HG03159 (cell line): ENCODE results near the gene IFT88.

ENCODE experiments used
- ATAC-seq: cut with Tn5 transposase; IDR thresholded peaks from one replicate; pipeline ENCODE4 v1.9.1; 2021; ENCODE audit warnings: mild to moderate bottlenecking, moderate library complexity; ENCODE audit not compliant: unreplicated experiment

The IFT88 gene

DNA sequence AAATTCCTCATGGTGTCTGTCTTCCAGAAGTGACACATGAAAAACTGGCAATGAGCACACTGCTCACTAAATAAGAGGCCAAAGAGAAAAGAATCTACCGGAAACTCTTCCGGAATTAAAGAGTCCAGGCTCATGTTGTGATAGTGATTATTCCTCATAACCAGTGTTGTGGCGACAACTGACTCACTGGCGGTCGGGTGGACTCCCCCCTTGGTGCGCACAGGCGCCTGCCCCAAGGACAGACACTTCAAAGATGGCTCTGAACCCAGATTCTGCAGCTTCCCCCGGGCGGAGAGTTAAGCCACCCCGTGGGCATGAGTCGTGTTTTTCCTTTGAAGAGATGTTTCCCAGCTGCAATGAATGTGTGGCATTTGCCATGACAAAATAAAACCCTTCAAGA lies 146.8 kb downstream of the IFT88 start:
- no peak for ATAC-seq

- ATAC-seq: no peak
Observed at GRCh38 chr13:20714161-20714560, 147.2 kb downstream of the IFT88 start.

GRCh38 chr13:20714563-20715329 lies 147.8 kb downstream of the IFT88 start:
- ATAC-seq: no peak

DNA sequence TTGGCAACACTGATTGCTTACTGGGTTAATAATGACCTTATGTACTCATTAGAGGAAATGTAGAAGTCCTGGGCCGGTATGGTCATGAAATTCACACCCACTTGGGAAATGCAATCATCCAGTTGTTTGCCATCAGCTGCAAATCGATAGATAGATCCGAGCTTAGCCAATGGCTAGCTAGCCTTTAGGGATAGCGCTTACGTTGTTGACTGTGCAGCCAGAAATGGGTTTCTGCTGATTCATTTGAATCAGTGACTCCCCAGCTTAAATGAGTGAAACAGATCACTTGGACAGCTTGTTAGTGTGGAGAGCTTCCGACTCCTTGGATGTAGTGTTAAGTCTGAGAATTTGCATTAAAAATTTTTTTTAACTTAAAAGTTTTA lies 148.4 kb downstream of the IFT88 start:
- no peak for ATAC-seq

GRCh38 chr13:20716951-20717350 lies 150.0 kb downstream of the IFT88 start:
- ATAC-seq: no peak

- no peak for ATAC-seq
Observed at GRCh38 chr13:20717581-20718542, 150.9 kb downstream of the IFT88 start.

DNA sequence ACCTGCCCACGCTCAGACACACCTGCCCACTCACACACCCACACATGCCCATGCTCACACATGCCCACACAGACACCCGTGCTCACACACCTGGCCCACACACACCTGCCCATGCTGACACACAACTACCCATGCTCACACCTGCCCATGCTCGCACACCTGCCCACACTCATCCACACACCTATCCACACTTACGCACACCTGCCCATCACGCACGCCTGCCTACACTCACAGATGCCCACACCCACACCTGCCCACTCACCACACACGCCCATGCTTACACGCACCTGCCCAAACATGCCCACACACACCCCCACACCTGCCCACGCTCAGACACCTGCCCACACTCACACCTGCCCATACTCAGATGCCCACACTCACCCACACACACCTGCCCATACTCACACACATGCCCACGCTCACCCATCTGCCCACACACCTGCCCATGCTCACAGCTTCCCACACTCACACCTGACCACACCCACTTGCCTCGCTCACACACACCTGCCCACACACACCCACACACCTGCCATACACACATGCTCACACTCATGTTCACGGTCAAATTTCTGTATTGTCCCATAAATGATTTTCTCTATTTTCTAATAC lies 152.1 kb downstream of the IFT88 start:
- ATAC-seq: no peak

DNA sequence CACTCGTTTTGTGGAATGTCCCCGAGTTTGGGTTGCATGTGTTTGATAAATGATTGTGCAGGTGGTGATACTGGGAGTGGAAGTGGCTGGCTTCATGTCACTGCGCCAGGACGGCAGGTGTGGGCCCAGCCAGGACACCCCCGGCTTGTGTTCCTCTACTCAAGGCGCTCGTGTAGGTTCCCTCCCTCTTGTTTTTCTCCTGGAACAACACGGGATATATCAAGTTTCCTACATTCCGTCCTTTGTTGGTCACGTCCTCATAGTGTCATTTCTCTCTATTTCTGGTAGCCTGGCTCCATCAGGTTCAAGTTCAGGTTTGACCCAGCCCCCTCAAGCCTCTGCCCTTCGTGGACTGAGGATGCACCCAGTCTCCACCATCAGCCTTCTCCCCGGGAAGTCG lies 152.8 kb downstream of the IFT88 start:
- ATAC-seq: no peak

GRCh38 chr13:20720499-20720898 lies 153.5 kb downstream of the IFT88 start:
- no peak for ATAC-seq

GRCh38 chr13:20721058-20721453 lies 154.1 kb downstream of the IFT88 start:
- no peak for ATAC-seq

- no peak for ATAC-seq
Observed at GRCh38 chr13:20721454-20722357, 154.7 kb downstream of the IFT88 start.

DNA sequence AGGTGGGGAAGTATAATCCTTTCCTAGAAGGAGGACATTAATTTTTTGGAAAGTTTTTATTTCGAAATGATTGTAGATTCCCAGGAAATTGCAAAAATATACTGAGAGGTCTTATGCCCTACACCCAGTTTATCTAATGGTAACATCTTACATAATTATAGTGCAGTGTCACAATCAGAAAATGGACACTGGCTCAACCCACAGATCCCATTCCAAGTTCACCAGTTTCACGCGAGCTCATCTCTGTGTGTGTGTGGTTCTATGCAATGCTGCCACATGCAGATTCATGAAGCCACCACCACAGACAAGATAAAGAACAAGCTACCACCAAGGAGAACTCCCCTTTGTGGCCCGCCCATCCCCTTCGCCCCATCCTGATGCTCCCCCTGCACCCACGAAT lies 160.9 kb downstream of the IFT88 start:
- no peak for ATAC-seq

DNA sequence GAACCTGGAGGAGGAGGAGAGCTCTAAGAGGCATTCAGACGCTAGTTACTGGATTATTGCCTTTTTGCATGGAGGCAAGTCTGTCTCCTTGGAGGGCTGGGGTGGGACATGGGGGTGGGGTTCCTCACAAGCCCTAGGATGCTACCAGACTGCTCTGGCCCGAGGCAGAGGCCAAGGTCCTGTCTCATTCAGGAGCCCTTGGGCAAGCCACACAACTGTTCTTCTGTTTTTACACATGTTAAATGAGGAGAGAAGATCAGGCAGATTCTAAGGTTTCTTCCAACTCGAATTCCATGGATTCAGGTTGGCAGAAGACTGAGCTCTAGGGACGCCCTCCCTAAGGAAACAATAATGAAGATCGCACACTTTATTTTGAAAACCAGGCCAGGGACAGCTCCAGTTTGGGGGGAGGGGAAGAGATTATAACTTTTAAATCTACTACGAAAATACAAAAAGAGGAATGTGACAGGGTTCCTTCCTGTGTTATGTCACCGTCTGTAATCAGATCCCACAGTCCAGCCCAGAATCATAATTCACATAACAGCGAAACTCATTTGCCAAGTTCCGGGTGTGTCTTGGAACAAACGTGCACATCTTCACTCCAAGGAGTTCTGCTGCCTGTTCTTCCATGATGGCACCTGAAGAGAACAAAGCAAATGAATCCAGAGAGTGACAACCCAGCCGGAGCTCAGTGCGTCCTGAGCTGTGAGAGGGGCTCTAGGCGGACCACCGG lies 161.8 kb downstream of the IFT88 start:
- no peak for ATAC-seq

DNA sequence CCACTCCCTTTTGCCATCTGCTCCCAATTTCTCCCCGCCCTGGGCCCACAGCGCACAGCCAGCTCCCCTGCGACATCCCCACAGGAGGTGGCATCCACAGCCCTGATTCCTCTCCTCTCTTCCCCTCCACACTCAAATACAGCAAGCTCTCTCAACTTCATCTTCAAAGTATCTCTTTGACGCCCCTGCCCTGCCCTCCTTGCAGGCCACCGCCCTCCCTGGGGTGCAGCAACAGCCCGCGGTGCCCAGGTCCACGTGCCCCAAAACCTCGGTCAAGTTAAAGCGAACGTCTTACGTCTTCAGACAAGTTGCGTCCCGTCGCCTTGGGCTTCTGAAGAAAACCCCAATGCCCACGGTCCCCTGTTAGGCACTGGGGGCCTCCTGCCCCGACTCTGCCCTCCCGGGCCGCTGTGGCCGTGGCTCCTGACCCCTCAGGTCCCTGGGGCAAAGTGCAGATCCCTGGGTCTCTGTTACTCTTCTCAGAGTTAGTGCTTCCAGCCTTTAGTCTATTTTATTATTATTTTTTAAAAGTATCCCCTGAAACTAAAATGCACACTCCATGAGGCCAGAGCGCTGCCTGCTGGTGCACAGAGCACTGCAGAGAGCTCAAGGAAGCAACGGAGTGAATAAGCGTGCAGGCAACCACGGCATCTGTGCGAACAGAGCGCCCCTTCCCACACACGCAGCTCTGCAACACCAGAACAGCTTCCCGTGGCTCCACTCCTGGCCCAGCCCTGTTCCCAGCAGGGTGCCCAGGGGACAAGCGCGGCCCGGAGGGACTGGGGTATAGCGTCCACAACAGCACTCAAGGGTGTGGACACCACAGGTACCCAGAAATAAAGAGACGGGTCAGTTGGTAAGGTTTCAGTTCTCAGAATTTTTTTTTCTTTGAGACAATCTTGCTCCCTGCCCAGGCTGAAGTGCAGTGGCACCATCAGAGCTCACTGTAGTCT lies 163.0 kb downstream of the IFT88 start:
- no peak for ATAC-seq

GRCh38 chr13:20738616-20739015 lies 171.7 kb downstream of the IFT88 start:
- ATAC-seq: no peak

DNA sequence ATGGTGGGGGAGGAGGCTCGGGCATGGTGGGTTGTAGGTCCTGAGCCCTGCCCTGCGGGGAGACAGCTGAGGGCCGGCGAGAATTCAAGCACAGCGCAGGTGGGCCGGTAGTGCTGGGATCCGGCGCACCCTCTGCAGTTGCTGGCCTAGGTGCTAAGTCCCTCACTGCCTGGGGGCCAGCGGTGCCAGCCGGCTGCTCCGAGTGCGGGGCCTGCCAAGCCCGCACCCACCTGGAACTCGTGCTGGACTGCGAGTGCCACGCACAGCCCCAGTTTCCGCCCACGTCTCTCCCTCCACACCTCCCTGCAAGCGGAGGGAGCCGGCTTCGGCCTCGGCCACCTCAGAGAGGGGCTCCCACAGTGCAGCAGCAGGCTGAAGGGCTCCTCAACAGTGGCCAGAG lies 173.1 kb downstream of the IFT88 start:
- no peak for ATAC-seq
